NK-92 (cell line): ENCODE data around the gene BLTP1.
A peak's percentile ranks its signal among the peaks of the same experiment; 100 is the strongest.
"Not testable (repeated sequence)": the region's sequence is repeated elsewhere in the genome, so short reads cannot be mapped to it uniquely, and the experiment has no call there.

Experiments
- DNase-seq: peaks from one replicate; lab custom pipeline; 2025; ENCODE audit not compliant: unreplicated experiment; lab: John Stamatoyannopoulos, UW

Gene BLTP1, protein sequence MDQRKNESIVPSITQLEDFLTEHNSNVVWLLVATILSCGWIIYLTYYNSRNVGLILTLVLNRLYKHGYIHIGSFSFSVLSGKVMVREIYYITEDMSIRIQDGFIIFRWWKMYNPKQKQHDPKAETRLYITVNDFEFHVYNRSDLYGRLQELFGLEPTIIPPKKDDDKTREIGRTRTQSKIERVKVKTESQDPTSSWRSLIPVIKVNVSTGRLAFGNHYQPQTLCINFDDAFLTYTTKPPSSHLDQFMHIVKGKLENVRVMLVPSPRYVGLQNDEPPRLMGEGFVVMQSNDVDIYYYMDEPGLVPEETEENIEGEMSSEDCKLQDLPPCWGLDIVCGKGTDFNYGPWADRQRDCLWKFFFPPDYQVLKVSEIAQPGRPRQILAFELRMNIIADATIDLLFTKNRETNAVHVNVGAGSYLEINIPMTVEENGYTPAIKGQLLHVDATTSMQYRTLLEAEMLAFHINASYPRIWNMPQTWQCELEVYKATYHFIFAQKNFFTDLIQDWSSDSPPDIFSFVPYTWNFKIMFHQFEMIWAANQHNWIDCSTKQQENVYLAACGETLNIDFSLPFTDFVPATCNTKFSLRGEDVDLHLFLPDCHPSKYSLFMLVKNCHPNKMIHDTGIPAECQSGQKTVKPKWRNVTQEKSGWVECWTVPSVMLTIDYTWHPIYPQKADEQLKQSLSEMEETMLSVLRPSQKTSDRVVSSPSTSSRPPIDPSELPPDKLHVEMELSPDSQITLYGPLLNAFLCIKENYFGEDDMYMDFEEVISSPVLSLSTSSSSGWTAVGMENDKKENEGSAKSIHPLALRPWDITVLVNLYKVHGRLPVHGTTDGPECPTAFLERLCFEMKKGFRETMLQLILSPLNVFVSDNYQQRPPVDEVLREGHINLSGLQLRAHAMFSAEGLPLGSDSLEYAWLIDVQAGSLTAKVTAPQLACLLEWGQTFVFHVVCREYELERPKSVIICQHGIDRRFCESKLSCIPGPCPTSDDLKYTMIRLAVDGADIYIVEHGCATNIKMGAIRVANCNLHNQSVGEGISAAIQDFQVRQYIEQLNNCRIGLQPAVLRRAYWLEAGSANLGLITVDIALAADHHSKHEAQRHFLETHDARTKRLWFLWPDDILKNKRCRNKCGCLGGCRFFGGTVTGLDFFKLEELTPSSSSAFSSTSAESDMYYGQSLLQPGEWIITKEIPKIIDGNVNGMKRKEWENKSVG (N-terminal part only)

DNA sequence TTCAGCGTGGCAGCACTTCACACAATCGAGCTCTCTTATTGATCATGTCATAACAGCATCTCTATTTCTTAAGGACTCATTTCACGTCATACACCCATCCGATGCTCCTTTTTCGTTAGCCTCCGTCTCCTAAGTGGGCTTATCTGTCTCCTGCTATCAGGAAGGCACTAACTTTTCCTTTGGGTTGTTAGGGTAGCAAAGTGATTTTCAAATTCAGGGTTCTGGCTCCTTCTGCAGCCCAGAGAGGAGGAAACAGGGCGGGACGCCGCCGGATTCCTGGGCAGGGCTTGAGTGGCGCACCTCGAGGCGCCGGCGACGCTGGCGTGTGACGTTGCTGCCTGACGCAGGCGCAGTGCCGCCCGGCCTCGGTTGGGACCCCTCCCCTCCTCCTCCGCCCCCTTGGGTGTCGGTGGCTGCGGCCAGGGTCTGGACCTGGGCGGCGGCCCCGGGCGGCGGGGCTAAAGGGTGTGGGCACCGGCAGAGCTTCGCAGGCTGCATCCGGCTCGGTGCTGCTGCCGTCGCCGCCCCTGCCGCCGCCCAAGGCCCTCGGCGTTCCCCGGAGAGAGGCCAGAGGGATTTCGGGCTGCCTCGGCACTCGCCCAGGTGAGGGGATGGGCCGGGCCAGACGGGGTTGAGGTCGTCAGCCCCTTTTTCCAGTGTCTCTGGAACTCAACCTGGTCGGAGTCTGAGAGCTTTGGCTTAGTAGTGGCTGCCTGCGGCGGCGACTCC, at the start of gene BLTP1:
BLTP1 (plus strand) TSS at position 350 of the 729 bp plus-strand sequence. CDS start 18,317 bp downstream, outside the sequence.
- DNase-seq: peak; percentile 8

DNA sequence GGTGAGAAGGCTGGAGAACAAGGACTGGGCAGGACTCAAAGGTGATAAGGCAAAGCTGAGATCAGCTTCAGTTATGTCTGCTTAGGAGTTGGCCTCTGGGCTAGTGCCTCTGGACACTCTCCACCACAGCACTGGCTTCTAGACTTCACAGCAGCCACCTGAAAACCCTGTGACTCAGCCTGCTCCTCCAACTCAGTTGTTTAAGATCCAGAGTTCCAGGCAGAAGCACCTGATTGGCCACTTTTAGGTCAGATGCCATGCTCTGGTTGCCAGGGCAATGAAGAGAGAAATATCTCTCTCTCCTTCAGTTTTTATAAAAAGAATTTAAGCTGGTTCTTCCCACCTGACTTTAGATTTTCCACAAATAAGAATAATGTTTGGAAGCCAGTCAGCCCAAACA, 47.9 kb upstream of the BLTP1 start:
- no peak for DNase-seq

DNA sequence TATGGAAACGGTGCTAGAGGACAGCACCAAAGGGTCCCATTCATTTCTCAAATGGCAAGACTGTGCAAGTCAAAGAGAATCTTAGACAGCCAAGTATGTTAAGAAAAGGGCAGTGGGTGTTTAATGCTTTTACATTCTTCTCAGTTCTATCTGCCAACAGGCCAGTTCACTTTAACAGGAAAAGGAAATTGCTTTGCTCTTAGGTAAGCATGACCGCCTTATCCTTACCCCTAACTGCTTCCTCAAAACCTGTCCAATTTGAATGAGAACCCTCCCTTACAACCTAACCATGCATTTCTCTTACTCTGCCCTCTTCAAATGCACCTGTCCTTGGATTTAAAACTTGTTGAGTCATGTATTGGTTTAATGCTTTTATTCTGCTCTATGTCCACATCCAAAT, 44.5 kb upstream of the BLTP1 start:
- no peak for DNase-seq

DNA sequence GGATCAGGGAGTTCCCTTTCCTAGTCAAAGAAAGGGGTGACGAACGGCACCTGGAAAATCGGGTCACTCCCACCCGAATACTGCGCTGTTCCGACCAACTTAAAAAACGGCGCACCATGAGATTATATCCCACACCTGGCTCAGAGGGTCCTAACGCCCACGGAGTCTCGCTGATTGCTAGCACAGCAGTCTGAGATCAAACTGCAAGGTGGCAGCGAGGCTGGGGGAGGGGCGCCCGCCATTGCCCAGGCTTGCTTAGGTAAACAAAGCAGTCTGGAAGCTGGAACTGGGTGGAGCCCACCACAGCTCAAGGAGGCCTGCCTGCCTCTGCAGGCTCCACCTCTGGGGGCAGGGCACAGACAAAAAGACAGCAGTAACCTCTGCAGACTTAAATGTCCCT, 41.8 kb upstream of the BLTP1 start:
- DNase-seq: not testable (repeated sequence)

DNA sequence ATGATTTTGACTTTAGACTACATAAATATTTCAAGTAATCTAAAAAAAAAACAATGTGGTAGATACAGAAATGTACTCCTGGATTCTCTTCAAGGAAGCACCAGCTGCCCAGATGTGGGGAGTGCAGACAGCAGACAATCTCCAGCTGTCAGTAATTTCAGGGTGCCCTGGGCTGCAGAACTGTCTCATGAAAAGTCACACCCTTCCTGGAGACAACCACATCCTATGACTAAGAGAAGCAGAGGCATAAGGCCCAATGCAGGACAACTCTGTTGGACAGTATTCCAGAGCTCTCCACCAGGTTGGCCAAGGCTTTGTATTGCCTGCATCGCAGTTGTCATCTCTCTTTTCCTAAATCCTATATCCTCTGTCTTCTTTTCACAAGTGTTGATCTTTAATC, 34.4 kb upstream of the BLTP1 start:
- DNase-seq: no peak

DNA sequence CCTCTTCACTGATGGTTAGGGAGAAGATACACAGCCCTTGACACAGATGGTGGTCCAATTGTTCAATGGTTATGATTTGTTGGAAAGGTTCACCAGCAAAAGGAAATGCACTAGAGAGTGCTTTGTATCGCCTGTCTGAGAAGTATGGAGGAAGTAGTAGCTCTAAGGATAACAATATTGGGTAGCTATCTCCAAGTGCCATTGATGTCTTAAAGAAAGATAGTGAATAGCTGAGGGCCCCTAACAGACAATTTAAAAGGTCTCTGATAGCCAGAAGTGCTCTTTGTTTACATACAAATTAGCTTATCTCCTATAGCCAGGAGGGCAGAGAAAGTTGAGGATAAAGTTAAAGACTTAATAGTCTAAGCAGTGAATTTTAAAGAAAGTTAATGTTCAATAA, 33.9 kb upstream of the BLTP1 start:
- no peak for DNase-seq

DNA sequence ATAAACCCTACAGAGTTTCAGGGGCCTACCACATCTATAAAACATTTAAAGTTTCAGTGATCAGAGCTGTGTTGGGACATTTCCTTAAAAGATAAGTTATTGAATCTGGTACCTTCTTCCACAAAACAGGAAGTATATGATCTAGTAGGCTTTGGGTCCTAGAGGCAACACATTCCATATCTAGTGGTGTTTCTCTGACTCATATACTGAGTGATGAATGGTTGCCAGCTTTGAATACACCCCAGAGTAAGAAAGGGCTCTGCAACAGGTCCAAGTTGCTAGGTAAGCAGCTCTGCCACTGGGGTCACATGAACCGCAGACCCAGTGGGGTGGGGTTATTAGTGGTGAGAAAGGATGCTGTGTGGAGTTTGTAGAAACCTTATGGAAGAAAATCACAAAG, 32.4 kb upstream of the BLTP1 start:
- DNase-seq: no peak

DNA sequence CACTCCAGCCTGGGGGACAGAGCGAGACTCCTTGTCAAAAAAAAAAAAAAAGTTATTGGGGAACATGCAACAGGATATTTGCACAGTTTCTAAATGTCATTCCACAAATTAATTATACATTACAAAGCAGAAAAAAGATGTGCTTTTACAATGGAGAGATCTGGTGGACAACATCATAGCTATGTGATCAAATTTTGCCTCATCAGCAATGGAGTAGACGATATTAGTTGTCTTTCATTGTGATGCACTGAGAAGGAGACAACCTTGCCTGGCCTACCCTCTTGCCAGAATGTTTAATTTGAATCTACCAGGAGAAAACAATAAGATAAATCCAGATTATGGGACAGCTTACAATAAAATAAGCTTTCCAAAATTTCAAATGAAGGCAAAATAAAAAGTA, 30.5 kb upstream of the BLTP1 start:
- DNase-seq: no peak

DNA sequence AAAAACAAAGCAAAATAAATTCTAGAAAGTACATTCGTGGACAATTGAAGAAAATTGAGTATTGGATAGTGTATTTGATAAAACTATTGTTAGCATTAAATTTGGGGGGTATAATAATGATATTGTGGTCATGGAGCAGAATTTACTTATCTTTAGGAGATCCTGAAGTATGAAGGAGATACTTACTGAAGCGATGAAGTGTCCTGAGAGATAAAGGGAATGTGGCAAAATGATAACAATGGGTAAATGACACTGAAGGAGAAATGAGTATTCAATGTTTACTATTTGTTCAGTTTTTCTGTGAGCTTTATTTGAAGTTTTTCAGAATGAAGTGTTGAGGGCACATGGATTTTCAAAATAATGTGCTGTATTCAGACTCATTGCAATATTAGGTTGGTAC, 30.0 kb upstream of the BLTP1 start:
- DNase-seq: no peak

DNA sequence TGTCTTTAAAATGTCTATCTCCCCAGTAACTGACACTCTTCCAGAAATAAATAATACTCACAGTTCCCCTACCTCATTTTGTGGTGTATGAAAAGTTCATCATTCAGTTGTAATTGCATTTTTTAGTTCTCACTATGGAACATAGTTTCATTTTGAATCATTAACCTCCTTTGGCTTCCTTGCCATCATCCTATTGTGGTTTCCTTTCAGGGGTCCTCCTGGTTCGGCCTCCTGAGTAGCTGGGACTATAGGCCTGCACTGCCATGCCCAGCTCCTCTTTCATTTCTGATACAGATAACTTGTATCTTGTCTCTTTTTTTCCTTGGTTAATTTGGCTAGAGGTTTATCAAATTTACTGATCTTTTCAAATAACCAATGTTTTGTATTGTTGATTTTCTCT, 23.1 kb upstream of the BLTP1 start:
- no peak for DNase-seq

DNA sequence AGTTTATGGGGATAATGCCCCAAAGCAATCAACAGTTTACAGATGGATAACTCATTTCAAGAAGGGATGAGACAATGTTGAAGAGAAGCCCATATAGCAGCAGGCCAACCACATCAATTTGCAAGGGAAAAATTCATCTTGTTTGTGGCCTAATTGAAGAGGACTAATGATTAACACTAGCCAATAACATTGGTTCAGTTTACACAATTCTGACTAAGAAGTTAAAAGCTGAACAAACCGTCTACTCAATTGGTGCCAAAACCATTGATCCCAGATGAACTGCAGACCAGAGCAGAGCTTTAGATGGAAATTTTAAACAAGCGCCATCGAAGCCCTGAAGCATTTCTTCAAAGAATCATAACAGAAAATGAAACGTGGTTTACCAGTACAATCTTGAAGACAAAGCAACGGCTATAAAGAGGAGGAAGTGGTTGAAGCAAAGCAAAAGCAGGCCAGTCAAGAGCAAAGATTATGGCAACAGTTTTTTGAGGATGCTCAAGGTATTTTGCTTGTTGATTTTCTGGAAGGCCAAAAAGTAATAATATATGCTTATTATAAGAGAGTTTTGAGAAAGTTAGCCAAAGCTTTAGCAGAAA, 20.5 kb upstream of the BLTP1 start:
- no peak for DNase-seq

DNA sequence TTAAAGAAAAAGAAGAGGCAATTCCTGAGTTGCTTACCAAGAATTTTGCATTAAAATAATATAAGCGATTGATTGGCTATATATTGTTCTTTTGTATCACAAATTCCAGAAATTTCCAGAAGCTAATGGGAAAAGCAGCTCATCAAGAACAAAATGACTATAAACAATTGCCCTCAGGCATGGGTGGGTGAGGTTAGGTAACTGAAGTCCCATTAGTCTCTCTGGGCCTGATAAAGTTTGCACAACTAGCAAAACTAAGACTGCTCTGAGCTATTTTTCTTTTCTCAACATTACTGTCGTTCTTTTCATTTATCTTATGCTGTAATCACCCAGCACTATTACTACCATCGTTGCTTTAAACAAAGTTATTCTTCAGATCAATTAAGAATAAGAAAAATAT, 19.2 kb upstream of the BLTP1 start:
- no peak for DNase-seq

DNA sequence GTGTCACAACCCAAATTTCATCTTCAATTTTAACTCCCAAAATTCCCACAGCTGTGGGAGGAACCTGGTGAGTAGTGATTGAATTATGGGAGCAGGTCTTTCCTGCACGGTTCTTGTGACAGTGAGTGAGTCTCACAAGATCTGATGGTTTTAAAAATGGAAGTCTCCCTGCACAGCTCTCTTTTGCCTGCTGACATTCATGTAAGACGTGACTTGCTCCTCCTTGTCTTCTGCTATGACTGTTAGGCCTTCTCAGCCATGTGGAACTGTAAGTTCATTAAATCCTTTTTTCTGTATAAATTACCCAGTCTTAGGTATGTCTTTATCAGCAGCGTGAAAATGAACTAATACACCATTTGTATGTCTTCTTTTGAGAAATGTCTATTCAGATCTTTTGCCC, 13.0 kb upstream of the BLTP1 start:
- no peak for DNase-seq

DNA sequence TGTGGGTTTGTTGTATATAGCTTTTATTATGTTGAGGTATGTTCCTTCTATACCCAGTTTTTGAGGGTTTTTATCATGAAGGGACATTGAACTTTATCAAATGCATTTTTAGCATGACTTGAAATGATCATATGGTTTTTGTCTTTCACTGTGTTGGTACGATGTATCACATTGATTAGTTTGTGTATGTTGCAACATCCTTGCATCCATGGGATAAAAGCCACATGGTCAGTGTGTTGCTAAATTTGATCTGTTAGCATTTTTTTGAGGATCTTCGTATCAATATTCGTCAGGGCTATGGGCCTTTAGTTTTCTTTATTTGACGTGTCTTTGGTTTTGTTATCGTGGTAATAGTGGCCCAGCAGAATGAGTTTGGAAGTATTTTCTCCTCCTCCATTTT, 11.3 kb upstream of the BLTP1 start:
- DNase-seq: no peak

DNA sequence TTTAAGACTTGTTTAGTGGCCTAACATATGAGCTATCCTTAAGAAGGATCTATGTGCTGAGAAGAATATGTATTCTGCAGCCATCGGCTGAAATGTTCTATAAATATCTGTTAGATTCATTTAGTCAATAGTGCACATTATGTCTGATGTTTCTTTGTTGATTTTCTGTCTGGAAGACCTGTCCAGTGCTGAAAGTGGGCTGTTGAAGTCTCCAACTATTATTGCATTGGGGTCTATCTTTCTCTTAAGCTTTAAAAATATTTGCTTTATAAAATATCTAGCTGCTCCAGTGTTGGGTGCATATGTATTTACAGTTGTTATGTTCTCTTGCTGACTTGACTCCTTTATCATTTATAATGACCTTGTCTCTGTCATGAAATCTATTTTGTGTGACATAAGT, 9.4 kb upstream of the BLTP1 start:
- no peak for DNase-seq

DNA sequence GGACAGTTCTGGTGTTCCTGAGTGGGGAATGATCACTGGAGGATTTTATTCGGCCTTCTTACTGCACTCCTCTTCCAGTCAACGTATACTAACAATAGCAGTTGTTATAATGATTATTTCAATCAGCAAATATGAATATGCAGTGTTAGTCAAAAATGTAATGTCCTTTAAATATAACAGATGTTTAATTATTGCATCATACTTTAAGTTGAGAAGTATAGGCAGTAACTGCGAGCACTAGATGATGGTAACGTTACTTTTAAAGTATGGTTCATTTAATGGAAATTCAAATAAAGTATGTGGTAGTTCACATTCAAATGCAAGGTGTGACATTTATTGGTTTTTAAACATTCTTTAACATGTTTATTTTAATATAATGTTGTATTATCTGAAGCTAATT, 5.5 kb upstream of the BLTP1 start:
- no peak for DNase-seq

DNA sequence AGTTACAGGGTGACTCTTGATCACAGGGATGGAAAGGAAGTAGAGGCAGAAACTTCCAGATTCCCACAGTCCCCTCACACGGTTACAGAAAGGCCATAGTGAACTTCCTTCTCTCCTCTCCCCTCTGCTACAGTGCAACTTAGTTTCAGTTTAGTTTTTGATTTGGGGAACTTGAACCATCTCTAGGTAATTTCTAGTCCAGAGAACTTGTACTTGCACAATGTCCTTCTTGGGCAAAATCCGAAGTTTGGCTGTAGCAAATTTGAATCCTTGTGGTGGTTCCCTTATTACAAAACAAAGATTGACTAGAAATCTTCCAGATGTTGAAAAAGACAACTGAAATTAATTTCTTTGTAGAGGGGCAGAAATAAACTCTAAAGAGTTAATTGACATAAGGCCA, 1.2 kb upstream of the BLTP1 start:
- DNase-seq: no peak

DNA sequence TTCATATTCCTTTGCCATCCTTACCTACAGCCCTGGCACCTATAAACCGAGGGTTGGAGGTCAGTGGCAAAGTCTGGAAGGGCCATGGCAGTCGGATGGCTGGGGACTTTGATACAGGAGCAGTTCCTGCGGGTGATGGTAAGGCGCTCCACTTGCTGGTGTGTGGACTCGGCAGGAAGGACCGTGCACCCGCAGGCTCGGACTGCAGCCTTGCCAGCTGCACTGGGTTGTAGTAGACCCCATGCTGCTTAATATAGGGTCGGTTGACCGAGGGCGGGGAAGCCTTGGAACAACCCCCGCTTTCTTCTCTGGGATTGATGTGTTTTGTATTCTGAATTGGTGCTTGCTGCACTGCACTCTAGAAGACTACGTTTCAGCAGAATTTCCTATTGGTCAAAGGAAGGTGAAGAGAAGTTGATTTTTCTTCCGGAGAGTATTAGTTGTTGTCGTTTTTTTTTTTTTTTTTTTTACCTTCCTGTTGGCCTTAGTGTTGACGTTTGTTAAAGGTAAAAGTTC, 638 bp downstream of the BLTP1 start:
- DNase-seq: no peak

DNA sequence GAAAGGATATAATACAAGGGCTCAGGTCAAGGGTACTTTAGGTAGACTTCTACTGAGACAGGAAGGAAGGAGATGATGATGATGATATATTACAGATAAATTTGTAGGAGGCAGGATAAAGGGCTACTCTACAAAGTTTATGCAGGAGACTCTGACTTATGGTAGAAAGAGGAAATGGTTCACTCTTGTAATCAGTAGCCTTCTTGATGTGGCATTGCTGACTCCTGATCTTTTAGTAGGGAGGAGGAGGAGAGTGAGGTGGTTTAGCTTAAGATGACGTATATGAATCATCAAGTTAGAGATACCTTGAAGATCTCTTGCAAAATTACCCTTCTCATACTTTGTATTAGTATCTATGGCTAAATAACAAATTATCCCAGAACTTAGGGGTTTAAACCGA, 4.7 kb downstream of the BLTP1 start:
- DNase-seq: no peak

DNA sequence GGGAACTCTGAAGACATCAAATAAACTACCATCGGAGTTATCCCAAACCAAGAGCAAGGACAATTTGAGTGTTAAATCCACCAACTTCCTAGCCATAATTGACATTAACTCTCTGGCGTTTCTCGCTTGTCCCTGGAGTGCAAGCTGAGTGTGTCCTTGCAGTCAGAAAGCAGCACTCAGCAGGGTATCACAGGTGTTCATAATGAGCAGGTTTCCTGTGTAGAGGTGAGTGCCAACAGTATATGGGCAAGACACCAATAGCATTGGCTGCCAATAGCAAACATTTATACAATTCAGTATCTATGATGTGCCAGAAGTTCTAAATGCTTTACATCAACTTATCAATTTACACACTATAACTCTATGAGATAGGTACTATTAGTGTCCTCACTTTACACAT, 11.2 kb downstream of the BLTP1 start:
- no peak for DNase-seq
